Fibroblast of pulmonary artery (primary cell): ENCODE results near the gene MPND.

Experiments used
- DNase-seq: peaks from one replicate; pipeline ENCODE4 v3.0.0-alpha.2; 2010; ENCODE audit warnings: low read depth
- H3K4me3 ChIP-seq: replicated peaks from 2 replicates; pipeline ENCODE4 v1.5.1; 2011; ENCODE audit warnings: low read depth, mild to moderate bottlenecking, control low read depth, low read length, moderate library complexity
- TF ChIP-seq, protein P1 (sequence below): IDR thresholded peaks from 2 replicates; pipeline ENCODE4 v1.5.1; 2011; ENCODE audit warnings: mild to moderate bottlenecking, control low read depth, low read length, inconsistent platforms; ENCODE audit errors: missing control alignments

Gene MPND

DNA sequence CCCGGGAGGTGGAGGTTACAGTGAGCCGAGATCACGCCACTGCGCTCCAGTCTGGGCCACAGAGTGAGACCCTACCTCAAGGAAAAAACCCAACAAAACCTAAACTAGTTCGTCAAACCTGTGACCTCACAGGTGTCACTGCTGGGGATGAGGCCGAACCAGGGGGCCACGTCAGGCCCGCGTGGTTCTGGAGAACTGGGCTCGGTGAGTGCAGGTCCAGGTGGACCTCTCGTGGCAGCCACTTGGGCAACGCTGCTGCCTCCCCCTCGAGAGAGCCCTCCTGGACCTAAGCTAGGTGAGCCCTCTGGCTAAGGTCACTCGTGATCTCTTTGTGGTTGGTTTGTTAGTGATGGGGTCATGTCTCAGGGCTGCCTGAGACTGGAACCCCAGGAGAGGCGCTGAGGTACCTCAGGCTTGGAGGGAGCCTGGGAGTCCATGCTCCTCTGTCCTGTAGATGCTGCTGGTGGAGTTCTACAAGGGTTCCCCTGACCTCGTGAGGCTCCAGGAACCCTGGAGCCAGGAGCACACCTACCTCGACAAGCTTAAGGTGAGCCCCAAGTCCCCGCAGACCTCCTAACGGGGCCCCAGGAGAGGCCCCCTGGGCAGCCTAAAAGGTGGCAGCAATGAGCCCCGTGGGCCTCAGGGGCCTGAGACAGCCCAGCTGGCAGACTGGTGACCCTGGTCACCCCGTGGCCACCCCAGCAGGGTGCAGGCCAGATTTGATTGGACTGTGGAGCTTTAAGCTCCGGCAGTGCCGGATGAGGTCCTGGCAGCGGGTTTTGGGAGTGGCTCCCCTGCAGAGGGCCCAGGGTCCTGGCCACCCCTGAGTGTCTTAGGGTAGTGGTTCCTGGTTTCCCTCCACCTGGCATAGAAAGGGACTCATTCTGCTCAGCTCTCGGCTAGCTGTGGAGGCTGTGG is 15.6 kb downstream of the MPND start:
- no peak overlapping the region for H3K4me3 ChIP-seq
- DNase-seq = no peak

DNA sequence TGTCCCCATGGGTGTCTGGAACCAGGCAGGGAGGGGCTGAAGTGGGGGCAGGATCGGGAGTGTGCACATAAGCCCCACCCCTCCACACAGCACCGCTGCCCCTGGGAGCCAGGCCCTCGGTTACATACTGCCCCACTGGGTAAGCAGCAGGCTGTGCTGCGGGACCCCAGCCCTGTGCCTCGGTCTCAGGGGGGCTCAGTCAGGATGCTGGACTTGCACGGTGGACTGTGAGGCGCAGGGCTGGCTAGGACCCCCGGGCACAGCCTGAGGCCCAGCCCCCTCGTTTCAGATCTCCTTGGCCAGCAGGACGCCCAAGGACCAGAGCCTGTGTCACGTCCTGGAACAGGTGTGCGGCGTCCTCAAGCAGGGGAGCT is 16.3 kb downstream of the MPND start:
- no peak overlapping the region for H3K4me3 ChIP-seq
- TF ChIP-seq, protein P1, sequence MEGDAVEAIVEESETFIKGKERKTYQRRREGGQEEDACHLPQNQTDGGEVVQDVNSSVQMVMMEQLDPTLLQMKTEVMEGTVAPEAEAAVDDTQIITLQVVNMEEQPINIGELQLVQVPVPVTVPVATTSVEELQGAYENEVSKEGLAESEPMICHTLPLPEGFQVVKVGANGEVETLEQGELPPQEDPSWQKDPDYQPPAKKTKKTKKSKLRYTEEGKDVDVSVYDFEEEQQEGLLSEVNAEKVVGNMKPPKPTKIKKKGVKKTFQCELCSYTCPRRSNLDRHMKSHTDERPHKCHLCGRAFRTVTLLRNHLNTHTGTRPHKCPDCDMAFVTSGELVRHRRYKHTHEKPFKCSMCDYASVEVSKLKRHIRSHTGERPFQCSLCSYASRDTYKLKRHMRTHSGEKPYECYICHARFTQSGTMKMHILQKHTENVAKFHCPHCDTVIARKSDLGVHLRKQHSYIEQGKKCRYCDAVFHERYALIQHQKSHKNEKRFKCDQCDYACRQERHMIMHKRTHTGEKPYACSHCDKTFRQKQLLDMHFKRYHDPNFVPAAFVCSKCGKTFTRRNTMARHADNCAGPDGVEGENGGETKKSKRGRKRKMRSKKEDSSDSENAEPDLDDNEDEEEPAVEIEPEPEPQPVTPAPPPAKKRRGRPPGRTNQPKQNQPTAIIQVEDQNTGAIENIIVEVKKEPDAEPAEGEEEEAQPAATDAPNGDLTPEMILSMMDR = no peak
- DNase-seq = no peak

More for the DNA sequence above, 15.6 kb downstream of the MPND start:
- TF ChIP-seq, protein P1 = no peak

DNA sequence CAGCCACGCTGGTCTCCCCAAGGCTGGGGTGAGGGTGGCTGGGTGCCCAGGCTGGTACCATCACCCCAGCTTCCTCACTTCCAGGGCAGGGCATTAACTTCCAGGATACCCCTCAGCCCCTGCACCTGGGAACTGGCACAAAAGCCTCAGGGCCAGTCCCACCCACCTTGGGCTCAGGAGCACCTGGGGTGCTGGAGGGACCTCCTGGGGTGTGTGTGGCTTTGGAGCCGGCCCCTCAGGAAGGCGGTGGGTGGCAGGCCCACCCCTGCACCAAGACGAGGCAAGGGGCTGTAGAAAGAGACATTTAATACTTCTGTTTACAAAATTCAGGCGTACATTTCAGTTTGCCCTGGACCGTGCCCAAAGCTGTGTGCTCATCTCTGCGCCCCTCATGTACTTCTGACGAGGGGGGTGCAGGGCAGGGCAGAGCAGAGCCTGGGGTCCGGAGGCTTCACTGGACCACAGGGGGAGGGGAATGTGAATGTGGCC is 16.8 kb downstream of the MPND start:
- TF ChIP-seq, protein P1 = no peak
- no peak for DNase-seq
- H3K4me3 ChIP-seq = no peak overlapping the region

DNA sequence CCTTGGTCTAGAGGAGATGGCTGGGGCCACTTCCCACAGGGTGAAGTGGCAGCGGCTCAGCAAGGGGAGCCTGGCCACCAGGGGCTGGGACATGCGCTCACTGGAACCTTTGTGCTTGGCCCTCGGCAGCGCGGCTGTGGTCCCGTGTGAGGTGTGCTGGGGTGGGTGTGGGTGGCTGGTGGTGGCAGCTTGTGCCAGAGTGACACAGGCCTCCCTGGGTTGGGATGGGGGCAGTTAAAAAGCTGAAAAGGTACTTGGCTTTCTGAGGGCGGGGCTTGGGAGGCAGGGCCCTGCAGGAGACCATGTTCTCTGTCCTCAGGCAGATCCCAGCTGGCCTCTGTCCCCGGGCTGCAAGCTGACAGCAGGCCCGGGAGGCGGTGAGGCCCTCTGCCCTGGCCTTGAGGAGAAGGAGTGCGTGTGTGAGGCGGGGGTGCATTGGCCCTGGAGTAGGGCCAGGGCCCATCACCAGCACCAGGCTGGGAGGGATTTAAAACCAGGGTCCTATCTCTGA is 17.3 kb downstream of the MPND start:
- no peak overlapping the region for H3K4me3 ChIP-seq
- no peak for DNase-seq
- TF ChIP-seq, protein P1 = no peak

DNA sequence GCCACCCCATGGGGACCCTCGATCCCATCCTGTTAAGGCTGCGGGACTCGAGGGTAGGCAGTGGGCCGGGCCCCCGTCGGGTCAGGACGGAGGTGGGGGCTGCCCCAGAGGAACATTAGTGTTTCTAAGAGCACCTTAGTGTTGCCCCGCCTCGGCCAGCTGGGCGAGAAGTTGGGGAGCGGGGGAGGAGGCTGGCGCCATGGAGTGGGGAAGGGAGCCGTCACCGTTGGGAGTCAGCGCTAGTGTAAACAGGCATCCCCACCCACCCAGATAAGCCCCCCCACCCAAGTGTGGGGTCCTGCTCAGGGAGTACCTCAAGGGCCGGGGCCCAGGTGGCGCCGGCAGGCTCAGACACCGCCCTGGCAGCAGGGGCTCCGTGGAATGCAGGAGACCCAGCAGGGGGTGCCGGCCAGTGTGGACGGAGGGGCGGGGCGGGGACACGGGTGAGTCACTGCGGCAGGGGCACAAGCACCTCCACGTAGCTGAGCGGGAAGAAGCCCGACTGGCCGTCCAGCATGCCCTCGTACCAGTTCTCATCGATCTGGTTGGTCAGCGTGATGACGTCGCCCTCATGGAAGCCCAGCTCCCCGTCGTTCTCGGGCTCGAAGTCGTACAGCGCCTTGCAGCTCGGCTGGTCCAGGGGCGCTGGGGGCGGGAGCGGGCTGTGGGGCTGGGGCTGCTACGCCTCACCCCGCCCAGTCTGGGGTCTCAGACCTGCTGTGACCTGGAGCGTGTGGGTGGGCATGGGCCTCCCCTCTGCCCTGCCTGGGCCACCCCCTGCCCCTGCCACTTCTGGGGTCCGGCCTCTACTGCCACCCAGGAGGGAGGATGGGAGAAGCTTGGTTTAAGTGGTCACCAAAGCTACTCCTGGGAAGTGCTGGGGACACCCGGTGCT is 18.0 kb downstream of the MPND start:
- no peak for DNase-seq
- no peak overlapping the region for H3K4me3 ChIP-seq
- TF ChIP-seq, protein P1 = no peak

DNA sequence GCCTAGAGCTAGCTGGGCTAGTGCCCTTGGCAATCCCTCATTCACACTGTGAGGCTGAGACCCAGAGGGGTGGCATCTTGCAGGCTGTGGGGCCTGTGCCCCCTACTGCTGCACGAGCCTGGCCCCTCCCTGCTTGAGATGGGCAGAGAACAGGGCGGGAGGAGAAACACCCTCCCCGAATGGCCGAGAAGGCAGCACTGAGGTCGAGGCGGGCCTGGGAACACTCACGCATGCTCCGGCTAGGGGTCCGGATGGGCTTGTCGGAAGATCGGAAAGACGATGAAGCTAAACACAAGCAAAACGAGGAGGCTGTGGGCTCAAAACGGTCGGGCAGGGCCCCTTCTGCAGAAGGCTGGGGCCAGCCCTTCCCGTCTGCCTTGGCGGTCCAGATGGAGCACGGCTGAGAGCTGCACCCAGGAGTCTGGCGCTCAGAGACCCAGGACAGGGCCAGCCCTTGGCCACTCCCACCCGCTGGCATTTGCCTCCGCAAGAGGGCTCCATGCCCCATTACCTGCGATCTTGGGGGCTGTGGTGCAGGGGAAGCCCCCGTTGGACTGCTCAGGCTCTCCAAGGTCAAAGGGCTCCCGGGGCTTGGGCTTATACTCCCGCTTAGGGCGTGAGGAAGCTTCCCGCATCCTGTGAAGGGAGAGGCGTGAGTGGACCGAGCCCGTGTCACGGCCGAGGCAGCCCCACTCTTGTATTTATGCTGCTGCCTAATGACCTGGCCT is 18.9 kb downstream of the MPND start:
- TF ChIP-seq, protein P1 = no peak
- no peak for DNase-seq
- no peak overlapping the region for H3K4me3 ChIP-seq
